Gastrocnemius medialis (tissue), 4 donors: ENCODE results near the gene ME1.

Source experiments
- POLR2A ChIP-seq, 2 donors: fragments of 450-650 bp; IDR thresholded peaks; one replicate each; pipeline ENCODE4 v1.6.1; 2017; ENCODE audit warnings: antibody characterized with exemption in 2 of 2, mild to moderate bottlenecking in 2 of 2, moderate library complexity in 2 of 2
- TF ChIP-seq, protein P1 (sequence below), 5 experiments: fragments of 450-650 bp in 3 of 5; fragments of 200-600 bp in 2 of 5; sonication (generic) in 2 of 5; IDR thresholded peaks in 4 of 5; conservative IDR thresholded peaks in 1 of 5; 1 replicate in 4 of 5; 2 replicates in 1 of 5; pipeline ENCODE4 v1.5.1; 2016 to 2019; ENCODE audit warnings: antibody characterized with exemption in 5 of 5, mild to moderate bottlenecking in 3 of 5, moderate library complexity in 3 of 5

DNA sequence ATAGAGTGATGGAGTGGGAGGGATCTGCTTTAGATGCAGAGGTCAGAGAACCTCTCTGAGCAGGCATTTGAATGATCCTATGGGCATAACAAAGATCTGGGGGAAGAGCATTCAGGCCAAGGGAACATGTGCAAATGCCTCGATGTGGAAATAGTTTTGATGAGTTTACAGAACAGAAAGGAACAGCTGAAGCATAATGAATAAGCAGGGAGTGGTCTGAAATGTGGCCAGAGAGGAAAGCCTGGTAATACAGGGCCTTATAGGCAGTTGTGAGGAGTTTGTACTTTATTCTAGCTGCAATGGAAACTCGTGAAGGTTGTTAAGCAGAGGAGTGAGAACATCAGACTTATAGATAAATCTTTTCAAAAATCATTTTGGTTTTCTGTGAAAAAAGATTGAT is 33.0 kb upstream of the ME1 start:
- TF ChIP-seq, protein P1, sequence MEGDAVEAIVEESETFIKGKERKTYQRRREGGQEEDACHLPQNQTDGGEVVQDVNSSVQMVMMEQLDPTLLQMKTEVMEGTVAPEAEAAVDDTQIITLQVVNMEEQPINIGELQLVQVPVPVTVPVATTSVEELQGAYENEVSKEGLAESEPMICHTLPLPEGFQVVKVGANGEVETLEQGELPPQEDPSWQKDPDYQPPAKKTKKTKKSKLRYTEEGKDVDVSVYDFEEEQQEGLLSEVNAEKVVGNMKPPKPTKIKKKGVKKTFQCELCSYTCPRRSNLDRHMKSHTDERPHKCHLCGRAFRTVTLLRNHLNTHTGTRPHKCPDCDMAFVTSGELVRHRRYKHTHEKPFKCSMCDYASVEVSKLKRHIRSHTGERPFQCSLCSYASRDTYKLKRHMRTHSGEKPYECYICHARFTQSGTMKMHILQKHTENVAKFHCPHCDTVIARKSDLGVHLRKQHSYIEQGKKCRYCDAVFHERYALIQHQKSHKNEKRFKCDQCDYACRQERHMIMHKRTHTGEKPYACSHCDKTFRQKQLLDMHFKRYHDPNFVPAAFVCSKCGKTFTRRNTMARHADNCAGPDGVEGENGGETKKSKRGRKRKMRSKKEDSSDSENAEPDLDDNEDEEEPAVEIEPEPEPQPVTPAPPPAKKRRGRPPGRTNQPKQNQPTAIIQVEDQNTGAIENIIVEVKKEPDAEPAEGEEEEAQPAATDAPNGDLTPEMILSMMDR (IDR thresholded peaks at IDR 0.05 in 4 of 5, conservative IDR thresholded peaks at IDR 0.05 in 1 of 5), result no peak
- TF ChIP-seq POLR2A (IDR thresholded peaks at IDR 0.05), result no peak
